Activated CD4-positive, CD25-positive, alpha-beta regulatory T cell treated with anti-CD3 and anti-CD28 coated beads, Interleukin-2, amount 50 U/mL, for 16 hours (primary cell): ENCODE results near the gene IGFALS.
A peak's percentile ranks its signal among the peaks of the same experiment; 100 is the strongest.

Experiments
- DNase-seq: peaks from one replicate; pipeline ENCODE4 v3.0.0-alpha.2; 2020; ENCODE audit warnings: low read depth, low spot score

IGFALS gene

GRCh38 chr16:1793578-1794220 is at the start of gene IGFALS:
IGFALS (minus strand) TSS chr16:1793705; CDS start chr16:1793652, 53 bp downstream.
- no peak for DNase-seq

GRCh38 chr16:1839554-1839953 is 46.0 kb upstream of the IGFALS start:
- DNase-seq, result no peak

- DNase-seq, result no peak
These were observed 40.6 kb upstream of the IGFALS start for GRCh38 chr16:1834096-1834495.

- no peak for DNase-seq
These were observed 39.4 kb upstream of the IGFALS start for GRCh38 chr16:1832838-1833454.

- no peak for DNase-seq
These were observed 37.9 kb upstream of the IGFALS start for GRCh38 chr16:1831186-1832075.

GRCh38 chr16:1830213-1830612 is 36.7 kb upstream of the IGFALS start:
- DNase-seq, result no peak

- no peak for DNase-seq
These were observed 35.3 kb upstream of the IGFALS start for GRCh38 chr16:1828645-1829410.

- peak; percentile 79 for DNase-seq
These were observed 33.4 kb upstream of the IGFALS start, which contains the start of the genes FAHD1 and HAGH for GRCh38 chr16:1826691-1827573. FAHD1 (plus strand) TSS chr16:1827206; CDS start chr16:1827239, 33 bp downstream. HAGH (minus strand) TSS chr16:1826825; CDS start chr16:1826787, 38 bp downstream.

- peak; percentile 36 for DNase-seq
These were observed 32.6 kb upstream of the IGFALS start for GRCh38 chr16:1825864-1826690.

- no peak for DNase-seq
These were observed 31.9 kb upstream of the IGFALS start for GRCh38 chr16:1825381-1825863.

- DNase-seq, result no peak
These were observed 30.3 kb upstream of the IGFALS start for GRCh38 chr16:1823821-1824220.

- DNase-seq, result no peak
These were observed 29.3 kb upstream of the IGFALS start for GRCh38 chr16:1822801-1823200.

- no peak for DNase-seq
These were observed 28.5 kb upstream of the IGFALS start for GRCh38 chr16:1821861-1822611.

- DNase-seq, result no peak
These were observed 27.4 kb upstream of the IGFALS start for GRCh38 chr16:1820946-1821290.

GRCh38 chr16:1820096-1820945 is 26.8 kb upstream of the IGFALS start:
- no peak for DNase-seq

- no peak for DNase-seq
These were observed 26.1 kb upstream of the IGFALS start for GRCh38 chr16:1819611-1820010.

GRCh38 chr16:1818873-1819525 is 25.5 kb upstream of the IGFALS start:
- no peak for DNase-seq
